ENCODE results near the gene VWA2. TPM values are rescaled to one million over a fixed set of nuclear protein-coding genes. Genes with fewer than 3 reads are reported as not detected.

VWA2 gene
- total and polyA plus RNA-seq, 9 donors, result 0.04 to 4.1 (median 0.23) TPM

GRCh38 chr10:114244126-114244525 is 5.1 kb downstream of the VWA2 start:
- peaks cover 5% of the 10 kb centered on the region for H3K4me1 ChIP-seq (ENCODE audit: control insufficient read depth, insufficient read depth, low read length)
- H3K36me3 ChIP-seq (ENCODE audit: control insufficient read depth, insufficient read depth, low read length), result no peaks in the 10 kb centered on the region
- DNase-seq, result no peak
- peaks cover 52% of the 10 kb centered on the region for H3K27me3 ChIP-seq (ENCODE audit: control insufficient read depth, insufficient read depth, low read length)
- H3K4me3 ChIP-seq (ENCODE audit: low read length), result no peak overlapping the region
- H3K9me3 ChIP-seq (replicated peaks; ENCODE audit: control insufficient read depth, low read depth, low read length), result no peaks in the 10 kb centered on the region
- WGBS (ENCODE audit: insufficient coverage), result 20% methylated on average over 3 of the region's 6 CpGs
- no peak overlapping the region for H3K27ac ChIP-seq (ENCODE audit: low read length)

GRCh38 chr10:114245121-114245791 is 6.2 kb downstream of the VWA2 start:
- Histone ChIP-seq H3K27me3 (ENCODE audit: control insufficient read depth, insufficient read depth, low read length) (peaks cover 40% of the 10 kb centered on the region), H3K9me3 (replicated peaks; ENCODE audit: control insufficient read depth, low read depth, low read length) (no peaks in the 10 kb centered on the region), H3K27ac (ENCODE audit: low read length) (no peak overlapping the region), H3K4me3 (ENCODE audit: low read length) (no peak overlapping the region), H3K36me3 (ENCODE audit: control insufficient read depth, insufficient read depth, low read length) (no peaks in the 10 kb centered on the region), H3K4me1 (ENCODE audit: control insufficient read depth, insufficient read depth, low read length) (no peaks in the 10 kb centered on the region)
- no peak for DNase-seq
- 71% methylated on average over 6 of the region's 9 CpGs for WGBS (ENCODE audit: insufficient coverage)

GRCh38 chr10:114246679-114247305 is 7.7 kb downstream of the VWA2 start:
- 63% methylated on average over 5 of the region's 7 CpGs for WGBS (ENCODE audit: insufficient coverage)
- Histone ChIP-seq H3K4me1 (ENCODE audit: control insufficient read depth, insufficient read depth, low read length) (peaks cover 4% of the 10 kb centered on the region), H3K9me3 (replicated peaks; ENCODE audit: control insufficient read depth, low read depth, low read length) (no peaks in the 10 kb centered on the region), H3K36me3 (ENCODE audit: control insufficient read depth, insufficient read depth, low read length) (no peaks in the 10 kb centered on the region), H3K4me3 (ENCODE audit: low read length) (no peak overlapping the region), H3K27ac (ENCODE audit: low read length) (no peak overlapping the region), H3K27me3 (ENCODE audit: control insufficient read depth, insufficient read depth, low read length) (peaks cover 32% of the 10 kb centered on the region)
- no peak for DNase-seq

DNA sequence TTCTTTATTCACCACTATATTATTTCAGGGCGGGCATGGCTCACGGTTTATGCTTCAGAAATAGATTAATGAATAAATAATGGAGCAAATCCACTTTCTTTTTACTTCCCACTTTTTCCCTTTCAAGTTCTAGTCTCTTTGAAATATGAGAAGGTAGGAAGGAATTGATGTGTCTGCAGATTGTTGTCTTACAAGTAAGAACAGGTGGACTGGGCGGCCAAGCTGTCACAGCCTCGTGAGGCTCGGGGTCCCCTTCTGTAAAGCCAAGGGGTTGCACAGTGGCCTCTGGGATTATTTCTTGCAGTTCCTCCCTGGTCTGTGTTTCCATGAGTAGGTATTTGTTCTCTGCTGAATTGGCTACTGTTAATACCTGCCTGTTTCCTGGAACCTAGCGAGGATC is 11.2 kb downstream of the VWA2 start:
- Histone ChIP-seq H3K27ac (ENCODE audit: low read length) (no peak overlapping the region), H3K4me1 (ENCODE audit: control insufficient read depth, insufficient read depth, low read length) (peaks cover 4% of the 10 kb centered on the region), H3K4me3 (ENCODE audit: low read length) (no peak overlapping the region), H3K9me3 (replicated peaks; ENCODE audit: control insufficient read depth, low read depth, low read length) (no peaks in the 10 kb centered on the region), H3K36me3 (ENCODE audit: control insufficient read depth, insufficient read depth, low read length) (no peaks in the 10 kb centered on the region), H3K27me3 (ENCODE audit: control insufficient read depth, insufficient read depth, low read length) (peaks cover under 1% of the 10 kb centered on the region)
- no peak for DNase-seq
- WGBS (ENCODE audit: insufficient coverage), result 44% methylated on average over 4 of the region's 6 CpGs

DNA sequence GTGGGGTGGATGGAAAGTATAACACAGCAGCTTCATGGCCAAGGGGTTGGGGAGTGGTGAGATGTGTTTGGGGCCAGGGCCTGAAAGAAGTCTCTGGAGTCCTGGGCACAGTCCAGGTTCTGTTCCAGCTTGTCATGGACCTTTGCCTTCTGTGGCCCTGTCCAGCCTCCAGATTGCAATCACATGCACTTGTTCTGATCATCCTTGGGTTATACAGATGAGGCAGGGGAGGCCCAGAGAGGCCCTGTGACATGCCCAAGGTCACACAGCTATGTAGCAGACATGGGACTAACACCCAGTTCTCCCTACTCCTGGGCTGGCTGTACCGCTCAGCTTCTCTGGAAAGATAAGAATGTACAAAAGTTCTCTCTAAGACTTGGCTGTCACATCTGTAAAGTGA is 11.7 kb downstream of the VWA2 start:
- H3K4me1 ChIP-seq (ENCODE audit: control insufficient read depth, insufficient read depth, low read length), result peaks cover 4% of the 10 kb centered on the region
- no peaks in the 10 kb centered on the region for H3K9me3 ChIP-seq (replicated peaks; ENCODE audit: control insufficient read depth, low read depth, low read length)
- H3K4me3 ChIP-seq (ENCODE audit: low read length), result no peak overlapping the region
- DNase-seq, result no peak
- no peaks in the 10 kb centered on the region for H3K27me3 ChIP-seq (ENCODE audit: control insufficient read depth, insufficient read depth, low read length)
- no CpG with 5 or more reads among the region's 1 CpG for WGBS (ENCODE audit: insufficient coverage)
- H3K27ac ChIP-seq (ENCODE audit: low read length), result no peak overlapping the region
- H3K36me3 ChIP-seq (ENCODE audit: control insufficient read depth, insufficient read depth, low read length), result no peaks in the 10 kb centered on the region

- Histone ChIP-seq H3K4me1 (ENCODE audit: control insufficient read depth, insufficient read depth, low read length) (peaks cover 4% of the 10 kb centered on the region), H3K27me3 (ENCODE audit: control insufficient read depth, insufficient read depth, low read length) (no peaks in the 10 kb centered on the region), H3K4me3 (ENCODE audit: low read length) (no peak overlapping the region), H3K36me3 (ENCODE audit: control insufficient read depth, insufficient read depth, low read length) (no peaks in the 10 kb centered on the region), H3K9me3 (replicated peaks; ENCODE audit: control insufficient read depth, low read depth, low read length) (no peaks in the 10 kb centered on the region), H3K27ac (ENCODE audit: low read length) (no peak overlapping the region)
- no peak for DNase-seq
- WGBS (ENCODE audit: insufficient coverage), result 81% methylated on average over 4 of the region's 5 CpGs
These were observed 13.0 kb downstream of the VWA2 start for GRCh38 chr10:114252092-114252491.

GRCh38 chr10:114252883-114253282 is 13.8 kb downstream of the VWA2 start:
- H3K27ac ChIP-seq (ENCODE audit: low read length), result no peak overlapping the region
- H3K4me1 ChIP-seq (ENCODE audit: control insufficient read depth, insufficient read depth, low read length), result peaks cover 4% of the 10 kb centered on the region
- H3K27me3 ChIP-seq (ENCODE audit: control insufficient read depth, insufficient read depth, low read length), result no peaks in the 10 kb centered on the region
- WGBS (ENCODE audit: insufficient coverage), result 81% methylated on average over 3 of the region's 7 CpGs
- no peaks in the 10 kb centered on the region for H3K9me3 ChIP-seq (replicated peaks; ENCODE audit: control insufficient read depth, low read depth, low read length)
- H3K36me3 ChIP-seq (ENCODE audit: control insufficient read depth, insufficient read depth, low read length), result no peaks in the 10 kb centered on the region
- DNase-seq, result no peak
- no peak overlapping the region for H3K4me3 ChIP-seq (ENCODE audit: low read length)

GRCh38 chr10:114255227-114255626 is 16.2 kb downstream of the VWA2 start:
- Histone ChIP-seq H3K27me3 (ENCODE audit: control insufficient read depth, insufficient read depth, low read length) (no peaks in the 10 kb centered on the region), H3K4me3 (ENCODE audit: low read length) (no peak overlapping the region), H3K4me1 (ENCODE audit: control insufficient read depth, insufficient read depth, low read length) (peaks cover 4% of the 10 kb centered on the region), H3K27ac (ENCODE audit: low read length) (no peak overlapping the region), H3K9me3 (replicated peaks; ENCODE audit: control insufficient read depth, low read depth, low read length) (no peaks in the 10 kb centered on the region), H3K36me3 (ENCODE audit: control insufficient read depth, insufficient read depth, low read length) (no peaks in the 10 kb centered on the region)
- WGBS (ENCODE audit: insufficient coverage), result no CpG with 5 or more reads among the region's 1 CpG
- no peak for DNase-seq

DNA sequence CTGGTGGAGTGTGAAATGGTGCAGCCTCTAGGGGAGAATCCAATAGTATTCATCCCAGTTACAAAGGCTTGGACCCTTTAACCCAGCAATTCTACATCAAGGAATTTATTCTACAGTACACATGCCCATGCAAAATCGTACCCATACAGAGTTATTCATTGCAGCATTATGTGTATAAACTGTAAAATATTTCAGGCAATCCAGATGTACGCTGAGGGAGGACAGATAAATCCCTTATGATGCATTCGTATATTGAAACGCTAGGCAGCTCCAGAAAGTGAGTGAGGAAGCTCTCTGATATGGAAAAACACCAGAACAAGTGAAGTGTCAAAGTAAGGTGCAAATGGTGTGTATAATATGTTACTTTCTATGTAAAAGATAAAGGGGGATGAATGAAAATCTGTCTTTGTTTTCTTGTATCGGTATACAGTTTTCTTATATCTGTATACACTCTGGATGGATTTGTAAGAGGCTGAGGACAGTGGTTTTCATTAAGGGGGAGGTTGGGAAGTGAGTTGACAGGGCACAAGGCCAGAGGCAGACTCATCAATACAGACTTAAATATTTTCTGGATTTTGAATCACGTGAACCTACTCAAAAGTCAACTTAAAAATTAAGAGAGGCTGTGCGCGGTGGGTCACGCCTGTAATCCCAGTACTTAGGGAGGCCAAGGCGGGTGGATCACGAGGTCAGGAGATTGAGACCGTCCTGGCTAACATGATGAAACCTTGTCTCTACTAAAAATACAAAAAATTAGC is 17.1 kb downstream of the VWA2 start:
- Histone ChIP-seq H3K27me3 (ENCODE audit: control insufficient read depth, insufficient read depth, low read length) (no peaks in the 10 kb centered on the region), H3K4me1 (ENCODE audit: control insufficient read depth, insufficient read depth, low read length) (no peaks in the 10 kb centered on the region), H3K9me3 (replicated peaks; ENCODE audit: control insufficient read depth, low read depth, low read length) (no peaks in the 10 kb centered on the region), H3K27ac (ENCODE audit: low read length) (no peak overlapping the region), H3K36me3 (ENCODE audit: control insufficient read depth, insufficient read depth, low read length) (no peaks in the 10 kb centered on the region), H3K4me3 (ENCODE audit: low read length) (no peak overlapping the region)
- 62% methylated on average over 7 of the region's 12 CpGs for WGBS (ENCODE audit: insufficient coverage)
- no peak for DNase-seq

- no peak for DNase-seq
- no peak overlapping the region for H3K4me3 ChIP-seq (ENCODE audit: low read length)
- no peaks in the 10 kb centered on the region for H3K9me3 ChIP-seq (replicated peaks; ENCODE audit: control insufficient read depth, low read depth, low read length)
- WGBS (ENCODE audit: insufficient coverage), result no CpG with 5 or more reads among the region's 3 CpGs
- H3K27me3 ChIP-seq (ENCODE audit: control insufficient read depth, insufficient read depth, low read length), result no peaks in the 10 kb centered on the region
- no peak overlapping the region for H3K27ac ChIP-seq (ENCODE audit: low read length)
- no peaks in the 10 kb centered on the region for H3K4me1 ChIP-seq (ENCODE audit: control insufficient read depth, insufficient read depth, low read length)
- H3K36me3 ChIP-seq (ENCODE audit: control insufficient read depth, insufficient read depth, low read length), result no peaks in the 10 kb centered on the region
These were observed 17.8 kb downstream of the VWA2 start for GRCh38 chr10:114256822-114257221.
